H9 (cell line): ENCODE measurements around the gene TMCO6. TPM values are rescaled to one million over a fixed set of nuclear protein-coding genes. Genes with fewer than 3 reads are reported as not detected.

ENCODE experiments used
- DNase-seq: peaks from one replicate; pipeline ENCODE4 v3.0.0-alpha.2; 2017
- H2AFZ ChIP-seq: one replicate; pipeline ENCODE4 v1.6.1; 2013; ENCODE audit warnings: mild to moderate bottlenecking, low read length, control low read depth, moderate library complexity
- H2AK5ac ChIP-seq: 2 replicates; pipeline ENCODE4 v1.6.1; 2013; ENCODE audit warnings: low read length, control low read depth, mixed read lengths; ENCODE audit not compliant: insufficient read length
- H2BK120ac ChIP-seq: one replicate; pipeline ENCODE4 v1.6.1; 2013; ENCODE audit warnings: low read depth, mild to moderate bottlenecking, low read length, control low read depth, inconsistent platforms; ENCODE audit not compliant: poor library complexity, severe bottlenecking
- H2BK12ac ChIP-seq: 2 replicates; pipeline ENCODE4 v1.6.1; 2013; ENCODE audit warnings: low read length, control low read depth, mixed read lengths, low read depth; ENCODE audit not compliant: insufficient read length
- H2BK15ac ChIP-seq: 2 replicates; pipeline ENCODE4 v1.6.1; 2013; ENCODE audit warnings: low read depth, low read length, control low read depth
- H2BK20ac ChIP-seq: one replicate; pipeline ENCODE4 v1.6.1; 2013; ENCODE audit warnings: low read depth, mild to moderate bottlenecking, low read length, control low read depth, inconsistent platforms; ENCODE audit not compliant: poor library complexity, severe bottlenecking
- H2BK5ac ChIP-seq: 2 replicates; pipeline ENCODE4 v1.6.1; 2013; ENCODE audit warnings: low read length, control low read depth, mixed read lengths; ENCODE audit not compliant: insufficient read length
- H3K14ac ChIP-seq: 2 replicates; pipeline ENCODE4 v1.6.1; 2013; ENCODE audit warnings: low read length, control low read depth; ENCODE audit not compliant: insufficient read depth
- H3K18ac ChIP-seq: 2 replicates; pipeline ENCODE4 v1.6.1; 2013; ENCODE audit warnings: low read depth, mild to moderate bottlenecking, mixed read lengths, low read length, control low read depth; ENCODE audit not compliant: insufficient read length
- H3K23ac ChIP-seq: 2 replicates; pipeline ENCODE4 v1.6.1; 2013; ENCODE audit warnings: low read length, control low read depth, mixed read lengths, low read depth; ENCODE audit not compliant: insufficient read length
- H3K23me2 ChIP-seq: 2 replicates; pipeline ENCODE4 v1.6.1; 2013; ENCODE audit warnings: low read depth, mild to moderate bottlenecking, mixed read lengths, low read length, control low read depth; ENCODE audit not compliant: insufficient read length, poor library complexity, severe bottlenecking
- H3K27ac ChIP-seq: 2 replicates; pipeline ENCODE4 v1.5.1; 2013; ENCODE audit warnings: low read length, control low read depth, mixed read lengths, low read depth; ENCODE audit not compliant: insufficient read length
- H3K27me3 ChIP-seq: 2 replicates; pipeline ENCODE4 v1.6.1; 2013; ENCODE audit warnings: low read length, control low read depth, inconsistent platforms; ENCODE audit not compliant: insufficient read depth
- H3K4ac ChIP-seq: 2 replicates; pipeline ENCODE4 v1.6.1; 2013; ENCODE audit warnings: low read depth, mild to moderate bottlenecking, control low read depth, inconsistent platforms, low read length, moderate library complexity
- H3K4me1 ChIP-seq: 2 replicates; pipeline ENCODE4 v1.6.1; 2013; ENCODE audit warnings: low read length, control low read depth, inconsistent platforms; ENCODE audit not compliant: insufficient read depth
- H3K4me2 ChIP-seq: 2 replicates; pipeline ENCODE4 v1.6.1; 2013; ENCODE audit warnings: low read length, control low read depth, mixed read lengths; ENCODE audit not compliant: insufficient read length, insufficient read depth
- H3K56ac ChIP-seq: 2 replicates; pipeline ENCODE4 v1.6.1; 2013; ENCODE audit warnings: low read depth, mild to moderate bottlenecking, mixed read lengths, low read length, control low read depth; ENCODE audit not compliant: insufficient read length
- H3K79me1 ChIP-seq: 2 replicates; pipeline ENCODE4 v1.6.1; 2013; ENCODE audit warnings: low read depth, mild to moderate bottlenecking, moderate library complexity, low read length, control low read depth, inconsistent platforms; ENCODE audit not compliant: insufficient read depth, poor library complexity, severe bottlenecking
- H3K79me2 ChIP-seq: 2 replicates; pipeline ENCODE4 v1.6.1; 2013; ENCODE audit warnings: low read length, control low read depth, inconsistent platforms; ENCODE audit not compliant: insufficient read depth
- H3K9ac ChIP-seq: 2 replicates; pipeline ENCODE4 v1.6.1; 2013; ENCODE audit warnings: low read length, control low read depth, mixed read lengths; ENCODE audit not compliant: insufficient read length; ENCODE audit errors: extremely low read depth
- H3K9me3 ChIP-seq: one replicate; pipeline ENCODE4 v1.6.1; 2013; ENCODE audit warnings: low read depth, low read length, inconsistent platforms; ENCODE audit not compliant: control insufficient read depth
- H3T11ph ChIP-seq: one replicate; pipeline ENCODE4 v1.6.1; 2013; ENCODE audit warnings: mild to moderate bottlenecking, low read length, control low read depth, inconsistent platforms
- H4K20me1 ChIP-seq: one replicate; pipeline ENCODE4 v1.6.1; 2013; ENCODE audit not compliant: control insufficient read depth, insufficient read length, insufficient read depth
- H4K5ac ChIP-seq: 2 replicates; pipeline ENCODE4 v1.6.1; 2013; ENCODE audit warnings: low read depth, mild to moderate bottlenecking, mixed read lengths, low read length, control low read depth; ENCODE audit not compliant: insufficient read length
- H4K8ac ChIP-seq: replicated peaks from 2 replicates; pipeline ENCODE4 v1.6.1; 2013; ENCODE audit warnings: low read length, control low read depth, mixed read lengths, low read depth; ENCODE audit not compliant: insufficient read length
- H4K91ac ChIP-seq: 2 replicates; pipeline ENCODE4 v1.6.1; 2013; ENCODE audit warnings: low read depth, mild to moderate bottlenecking, moderate library complexity, mixed read lengths, low read length, control low read depth; ENCODE audit not compliant: insufficient read length
- H3K27ac Mint-ChIP-seq, 3 experiments: 2 replicates in 2 of 3; 3 replicates in 1 of 3; pipeline ENCODE4 v1.8.0; 2020 to 2021; ENCODE audit warnings: mixed read lengths in 3 of 3, mild to moderate bottlenecking in 1 of 3, moderate library complexity in 1 of 3
- H3K27me3 Mint-ChIP-seq: 2 replicates; pipeline ENCODE4 v1.8.0; 2021; ENCODE audit warnings: low read depth, mild to moderate bottlenecking, moderate library complexity, mixed read lengths
- H3K36me3 Mint-ChIP-seq, 3 experiments: 2 replicates in 2 of 3; 3 replicates in 1 of 3; pipeline ENCODE4 v1.8.0; 2020 to 2021; ENCODE audit warnings: low read depth in 3 of 3, mixed read lengths in 3 of 3; ENCODE audit not compliant: insufficient read depth in 1 of 3
- H3K4me1 Mint-ChIP-seq, 2 experiments: 2 replicates each; pipeline ENCODE4 v1.8.0; 2020; ENCODE audit warnings: mixed read lengths in 2 of 2
- H3K4me3 Mint-ChIP-seq, 2 experiments: 2 replicates in 1 of 2; 3 replicates in 1 of 2; pipeline ENCODE4 v1.8.0; 2020 to 2021; ENCODE audit warnings: mild to moderate bottlenecking in 2 of 2, mixed read lengths in 2 of 2, moderate library complexity in 1 of 2
- H3K9me3 Mint-ChIP-seq, 2 experiments: 2 replicates in 1 of 2; 3 replicates in 1 of 2; pipeline ENCODE4 v1.8.0; 2020; ENCODE audit warnings: mild to moderate bottlenecking in 2 of 2, mixed read lengths in 2 of 2, moderate library complexity in 1 of 2
- WGBS: extraction: QIAGEN DNeasy Blood & Tissue Kit; methylation state at CpG from one replicate; pipeline ENCODE4 v1.1.7; 2013; ENCODE audit warnings: missing lambda C conversion rate, low lambda C conversion rate, mixed read lengths; ENCODE audit not compliant: insufficient read length; ENCODE audit errors: extremely low coverage; 5-methylcytosine and 5-hydroxymethylcytosine counted together
- total RNA-seq: library from RNA; stranded (reverse); gene quantifications from 2 replicates; pipeline ENCODE4 v1.2.1, GENCODE V29; 2021
- TF ChIP-seq, protein P1 (sequence below): fragments of 200-600 bp; sonication (generic); conservative IDR thresholded peaks from 3 replicates; pipeline ENCODE4 v1.8.0; 2021; ENCODE audit warnings: antibody characterized with exemption, mild to moderate bottlenecking

Gene TMCO6
- total RNA-seq, 1 experiment from 2014 or later = 39.3 TPM

DNA sequence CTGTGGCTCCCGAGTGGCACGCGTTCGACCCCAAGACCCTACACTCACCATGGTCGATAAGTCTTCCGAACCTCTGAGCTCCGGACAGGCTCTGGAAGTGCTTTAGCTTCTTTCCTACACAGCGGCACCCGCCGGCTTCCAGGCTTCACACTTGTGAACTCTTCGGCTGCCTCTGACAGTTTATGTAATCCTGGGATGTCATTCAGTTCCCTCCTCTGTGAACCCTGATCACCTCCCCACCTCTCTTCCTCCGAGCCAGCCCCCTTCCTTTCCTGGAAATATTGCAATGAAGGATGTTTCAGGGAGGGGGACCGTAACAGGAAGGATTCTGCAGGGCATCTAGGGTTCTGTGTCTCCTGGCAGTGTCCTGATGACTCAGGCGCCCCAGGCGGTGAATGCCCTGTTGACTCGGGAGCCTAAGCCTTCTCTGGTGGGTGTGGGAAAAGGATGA is 6.2 kb upstream of the TMCO6 start, which contains the start of gene CD14:
CD14 (minus strand) TSS at position 155 of the 451 bp plus-strand sequence; CDS start at position 51, 104 bp downstream.
- no peak within 1 kb of the TSS for H3K9ac ChIP-seq
- no peaks in the 10 kb centered on the region for H3K79me1 ChIP-seq
- no peak within 1 kb of the TSS for H3K4me3 Mint-ChIP-seq
- H3T11ph ChIP-seq = no peak within 1 kb of the TSS
- no peak for DNase-seq
- H3K27ac ChIP-seq = no peak within 1 kb of the TSS
- no peak within 1 kb of the TSS for H3K4me2 ChIP-seq
- H3K56ac ChIP-seq = no peak within 1 kb of the TSS
- no peak within 1 kb of the TSS for H2AK5ac ChIP-seq
- WGBS = no CpG with 5 or more reads among the region's 16 CpGs
- TF ChIP-seq, protein P1, sequence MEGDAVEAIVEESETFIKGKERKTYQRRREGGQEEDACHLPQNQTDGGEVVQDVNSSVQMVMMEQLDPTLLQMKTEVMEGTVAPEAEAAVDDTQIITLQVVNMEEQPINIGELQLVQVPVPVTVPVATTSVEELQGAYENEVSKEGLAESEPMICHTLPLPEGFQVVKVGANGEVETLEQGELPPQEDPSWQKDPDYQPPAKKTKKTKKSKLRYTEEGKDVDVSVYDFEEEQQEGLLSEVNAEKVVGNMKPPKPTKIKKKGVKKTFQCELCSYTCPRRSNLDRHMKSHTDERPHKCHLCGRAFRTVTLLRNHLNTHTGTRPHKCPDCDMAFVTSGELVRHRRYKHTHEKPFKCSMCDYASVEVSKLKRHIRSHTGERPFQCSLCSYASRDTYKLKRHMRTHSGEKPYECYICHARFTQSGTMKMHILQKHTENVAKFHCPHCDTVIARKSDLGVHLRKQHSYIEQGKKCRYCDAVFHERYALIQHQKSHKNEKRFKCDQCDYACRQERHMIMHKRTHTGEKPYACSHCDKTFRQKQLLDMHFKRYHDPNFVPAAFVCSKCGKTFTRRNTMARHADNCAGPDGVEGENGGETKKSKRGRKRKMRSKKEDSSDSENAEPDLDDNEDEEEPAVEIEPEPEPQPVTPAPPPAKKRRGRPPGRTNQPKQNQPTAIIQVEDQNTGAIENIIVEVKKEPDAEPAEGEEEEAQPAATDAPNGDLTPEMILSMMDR = no peak
- no peaks in the 10 kb centered on the region for H4K20me1 ChIP-seq
- no peak within 1 kb of the TSS for H4K5ac ChIP-seq
- no peak within 1 kb of the TSS for H3K18ac ChIP-seq
- no peak within 1 kb of the TSS for H3K14ac ChIP-seq
- no peak within 1 kb of the TSS for H2BK15ac ChIP-seq
- peaks cover 25 to 30% of the 10 kb centered on the region in 2 experiments for H3K9me3 Mint-ChIP-seq
- H3K4me1 Mint-ChIP-seq = peaks cover 6% of the 10 kb centered on the region in 2 experiments
- H3K36me3 Mint-ChIP-seq = peaks cover 2 to 7% (median 2%) of the 10 kb centered on the region in 3 experiments; a peak in 6 of 7 replicates
- H3K23ac ChIP-seq = no peak within 1 kb of the TSS
- H3K27me3 Mint-ChIP-seq = peaks cover 7% of the 10 kb centered on the region
- no peak within 1 kb of the TSS for H2BK20ac ChIP-seq
- no peak within 1 kb of the TSS for H2BK12ac ChIP-seq
- H3K79me2 ChIP-seq = no peaks in the 10 kb centered on the region
- no peak within 1 kb of the TSS for H2AFZ ChIP-seq
- H3K4me1 ChIP-seq = no peaks in the 10 kb centered on the region
- no peak within 1 kb of the TSS for H2BK120ac ChIP-seq
- no peak within 1 kb of the TSS for H3K4ac ChIP-seq
- H3K9me3 ChIP-seq = peaks cover 14% of the 10 kb centered on the region
- no peaks in the 10 kb centered on the region for H3K23me2 ChIP-seq
- no peak within 1 kb of the TSS for H4K8ac ChIP-seq
- no peaks in the 10 kb centered on the region for H3K27me3 ChIP-seq
- H3K27ac Mint-ChIP-seq = no peak within 1 kb of the TSS
- H2BK5ac ChIP-seq = no peak within 1 kb of the TSS
- H4K91ac ChIP-seq = no peak within 1 kb of the TSS
